Cardiac fibroblast (primary cell): ENCODE results near the gene DGKB.
A peak's percentile ranks its signal among the peaks of the same experiment; 100 is the strongest.

Experiments
- DNase-seq, 2 donors: peaks; one replicate each; pipeline versions ENCODE4 v3.0.0 to v3.0.0-alpha.2; 2010; ENCODE audit warnings: low read depth in 2 of 2
- H3K4me3 ChIP-seq, 2 donors: replicated peaks in 1 of 2; 1 replicate in 1 of 2; 2 replicates in 1 of 2; pipeline ENCODE4 v1.5.1; 2011; ENCODE audit warnings: low read depth in 2 of 2, low read length in 2 of 2, mild to moderate bottlenecking in 2 of 2, moderate library complexity in 1 of 2
- CTCF ChIP-seq: IDR thresholded peaks from one replicate; pipeline ENCODE4 v1.5.1; 2011; ENCODE audit warnings: low read depth, mild to moderate bottlenecking, low read length, inconsistent platforms

The DGKB gene

GRCh38 chr7:14748461-14748860 lies 154.1 kb downstream of the DGKB start:
- peak; percentile 92 to 93 for DNase-seq
- H3K4me3 ChIP-seq, result no peak overlapping the region
- TF ChIP-seq CTCF, result no peak

GRCh38 chr7:14747701-14748100 lies 154.8 kb downstream of the DGKB start:
- H3K4me3 ChIP-seq, result no peak overlapping the region
- peak; percentile 56 to 68 for DNase-seq
- TF ChIP-seq CTCF, result no peak

GRCh38 chr7:14745076-14745475 lies 157.5 kb downstream of the DGKB start:
- no peak for DNase-seq
- H3K4me3 ChIP-seq, result no peak overlapping the region
- no peak for TF ChIP-seq CTCF

GRCh38 chr7:14740606-14741005 lies 161.9 kb downstream of the DGKB start:
- no peak for TF ChIP-seq CTCF
- DNase-seq, result no peak
- H3K4me3 ChIP-seq, result no peak overlapping the region

DNA sequence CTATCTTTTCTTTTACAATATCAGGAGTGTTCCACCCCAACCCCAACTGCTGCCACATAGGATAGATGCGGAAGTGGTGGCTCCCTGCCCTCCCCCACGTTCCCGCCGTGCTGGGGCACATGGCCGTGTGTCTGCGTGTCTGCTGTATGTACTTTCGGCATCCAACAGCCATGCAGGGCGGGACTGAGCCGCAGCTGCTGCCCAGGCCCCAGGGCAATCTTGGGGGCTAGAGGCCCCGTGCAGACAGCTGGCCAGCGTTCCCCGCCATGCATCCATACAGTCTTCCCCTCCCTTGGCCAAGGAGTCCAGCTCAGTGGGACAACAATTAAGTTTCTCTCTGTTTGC lies 162.7 kb downstream of the DGKB start:
- no peak for TF ChIP-seq CTCF
- H3K4me3 ChIP-seq, result no peak overlapping the region
- DNase-seq, result no peak

GRCh38 chr7:14739168-14739840 lies 163.2 kb downstream of the DGKB start:
- no peak overlapping the region for H3K4me3 ChIP-seq
- no peak for TF ChIP-seq CTCF
- no peak for DNase-seq

GRCh38 chr7:14738086-14738485 lies 164.5 kb downstream of the DGKB start:
- TF ChIP-seq CTCF, result no peak
- no peak overlapping the region for H3K4me3 ChIP-seq
- no peak for DNase-seq
